ENCODE results near the gene CTCFL.

Gene CTCFL, protein sequence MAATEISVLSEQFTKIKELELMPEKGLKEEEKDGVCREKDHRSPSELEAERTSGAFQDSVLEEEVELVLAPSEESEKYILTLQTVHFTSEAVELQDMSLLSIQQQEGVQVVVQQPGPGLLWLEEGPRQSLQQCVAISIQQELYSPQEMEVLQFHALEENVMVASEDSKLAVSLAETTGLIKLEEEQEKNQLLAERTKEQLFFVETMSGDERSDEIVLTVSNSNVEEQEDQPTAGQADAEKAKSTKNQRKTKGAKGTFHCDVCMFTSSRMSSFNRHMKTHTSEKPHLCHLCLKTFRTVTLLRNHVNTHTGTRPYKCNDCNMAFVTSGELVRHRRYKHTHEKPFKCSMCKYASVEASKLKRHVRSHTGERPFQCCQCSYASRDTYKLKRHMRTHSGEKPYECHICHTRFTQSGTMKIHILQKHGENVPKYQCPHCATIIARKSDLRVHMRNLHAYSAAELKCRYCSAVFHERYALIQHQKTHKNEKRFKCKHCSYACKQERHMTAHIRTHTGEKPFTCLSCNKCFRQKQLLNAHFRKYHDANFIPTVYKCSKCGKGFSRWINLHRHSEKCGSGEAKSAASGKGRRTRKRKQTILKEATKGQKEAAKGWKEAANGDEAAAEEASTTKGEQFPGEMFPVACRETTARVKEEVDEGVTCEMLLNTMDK

DNA sequence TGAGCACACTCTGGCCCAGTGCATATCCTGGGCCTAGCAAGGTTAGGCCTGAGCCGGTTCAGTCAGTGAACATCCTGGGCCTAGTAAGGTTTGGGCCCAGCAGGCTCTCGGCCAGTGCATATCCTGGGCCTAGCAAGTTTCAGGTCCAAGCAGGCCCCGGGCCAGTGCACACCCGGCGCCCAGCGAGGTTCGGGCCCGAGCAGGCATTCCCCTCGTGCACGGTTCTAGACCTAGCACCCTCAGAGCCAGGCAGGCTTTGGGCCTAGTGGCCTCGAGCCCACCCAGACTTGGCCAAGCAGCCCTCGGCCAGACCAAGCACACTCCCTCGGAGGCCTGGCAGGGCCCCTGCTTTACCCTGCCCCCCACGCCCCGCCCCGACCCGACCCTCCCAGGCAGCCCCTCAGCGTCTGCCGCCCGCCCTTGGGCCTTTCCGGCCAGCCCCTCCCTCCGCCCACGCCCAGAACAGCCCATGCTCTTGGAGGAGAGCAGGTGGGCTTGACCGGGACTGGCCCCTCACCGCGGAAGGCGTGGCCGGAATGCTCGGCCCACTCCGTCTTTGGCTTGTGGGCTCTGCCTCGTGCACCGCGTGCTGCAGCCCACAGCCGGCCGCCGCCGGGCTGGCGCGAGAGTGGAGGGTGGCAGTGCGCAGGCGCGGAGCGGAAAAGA is at the start of gene CTCFL:
Gene CTCFL, minus strand, starts transcription at position 630 of the 666 bp plus-strand sequence. CDS start 935 bp downstream, outside the sequence.
- H3K4me1 Mint-ChIP-seq = peaks cover 12% of the 10 kb centered on the region
- ATAC-seq = no peak
- no peak within 1 kb of the TSS for H3K27ac Mint-ChIP-seq
- H3K27me3 Mint-ChIP-seq = no peaks in the 10 kb centered on the region
- H3K4me3 Mint-ChIP-seq = no peak within 1 kb of the TSS
- no peaks in the 10 kb centered on the region for H3K9me3 Mint-ChIP-seq
- H3K36me3 Mint-ChIP-seq = no peaks in the 10 kb centered on the region

DNA sequence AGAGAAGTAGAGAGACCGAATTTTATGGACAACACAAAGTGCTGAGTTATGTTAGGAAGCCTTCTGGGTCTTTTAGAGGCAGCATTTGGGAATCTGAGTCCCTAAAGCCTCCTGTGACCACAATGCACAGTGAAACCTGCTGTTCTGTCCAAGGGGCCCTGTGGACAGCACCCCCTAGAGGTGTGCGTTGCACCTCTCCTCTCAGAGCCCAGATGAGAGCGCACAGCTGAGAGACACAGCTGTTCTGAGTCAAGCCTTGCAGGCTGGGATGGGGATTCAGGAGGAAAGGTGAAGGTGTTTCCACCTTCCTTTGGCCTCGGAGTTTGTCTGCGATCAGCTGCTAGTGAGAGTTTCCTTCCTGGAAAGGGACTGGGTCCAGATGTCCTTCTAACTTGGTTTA is 49.0 kb upstream of the CTCFL start:
- Mint-ChIP-seq H3K27ac (no peak overlapping the region), H3K27me3 (peaks cover 30% of the 10 kb centered on the region), H3K36me3 (no peaks in the 10 kb centered on the region), H3K9me3 (no peaks in the 10 kb centered on the region), H3K4me3 (no peak overlapping the region), H3K4me1 (no peaks in the 10 kb centered on the region)
- no peak for ATAC-seq

DNA sequence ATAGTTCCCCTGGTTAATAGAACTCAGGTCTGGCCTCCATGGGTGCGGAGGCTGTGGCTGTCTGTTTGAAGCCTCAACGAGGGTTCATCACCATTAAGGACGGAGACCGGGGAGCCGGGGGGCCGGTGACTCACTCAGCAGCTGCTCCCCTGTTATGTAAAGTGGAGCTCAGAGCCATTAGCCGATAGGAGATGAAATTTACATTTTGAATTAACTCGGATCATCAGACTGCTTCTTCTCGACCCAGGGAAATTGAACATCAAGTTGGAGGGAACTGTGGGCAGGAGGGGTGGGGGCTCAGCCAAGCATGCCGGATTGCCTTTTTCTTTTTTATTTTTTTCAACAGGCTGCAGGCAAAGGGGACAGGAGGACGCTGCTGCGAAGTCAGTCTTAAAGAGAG is 48.3 kb upstream of the CTCFL start:
- Mint-ChIP-seq H3K27me3 (peaks cover 36% of the 10 kb centered on the region), H3K4me1 (no peaks in the 10 kb centered on the region), H3K36me3 (no peaks in the 10 kb centered on the region), H3K27ac (no peak overlapping the region), H3K9me3 (no peaks in the 10 kb centered on the region), H3K4me3 (no peak overlapping the region)
- ATAC-seq = no peak

DNA sequence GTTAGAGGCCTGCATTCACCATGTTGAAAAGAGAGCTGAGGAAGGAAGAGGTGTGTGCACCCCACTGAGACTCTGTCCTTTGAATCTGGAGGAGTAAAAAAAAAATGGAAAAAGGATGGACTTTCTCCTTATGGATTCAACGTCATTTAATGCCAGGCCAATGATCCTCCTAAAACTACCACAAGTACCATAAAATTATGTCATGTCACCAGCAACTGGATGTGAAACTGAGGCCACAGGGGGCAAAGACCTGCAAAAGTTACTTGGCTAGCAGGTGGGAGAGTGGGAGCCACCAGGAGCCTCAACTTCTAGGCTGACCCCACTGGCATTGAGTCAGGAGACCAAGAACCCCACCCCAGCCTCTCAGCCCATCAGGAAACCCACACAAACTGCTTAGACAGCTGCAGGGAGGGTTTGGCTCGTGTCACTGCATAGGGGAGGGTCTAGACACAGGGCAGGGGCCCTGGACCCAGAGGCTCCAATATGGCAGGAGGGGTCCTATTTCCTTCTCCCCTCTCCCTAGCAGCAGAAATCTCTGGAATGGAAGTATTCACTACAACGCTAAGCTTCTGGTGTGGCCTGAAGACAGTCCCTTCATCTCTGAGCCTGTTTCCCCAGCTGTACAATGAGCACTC is 47.0 kb upstream of the CTCFL start:
- H3K27me3 Mint-ChIP-seq = peaks cover 48% of the 10 kb centered on the region
- no peaks in the 10 kb centered on the region for H3K36me3 Mint-ChIP-seq
- ATAC-seq = no peak
- H3K4me3 Mint-ChIP-seq = no peak overlapping the region
- H3K27ac Mint-ChIP-seq = no peak overlapping the region
- H3K4me1 Mint-ChIP-seq = no peaks in the 10 kb centered on the region
- H3K9me3 Mint-ChIP-seq = no peaks in the 10 kb centered on the region

DNA sequence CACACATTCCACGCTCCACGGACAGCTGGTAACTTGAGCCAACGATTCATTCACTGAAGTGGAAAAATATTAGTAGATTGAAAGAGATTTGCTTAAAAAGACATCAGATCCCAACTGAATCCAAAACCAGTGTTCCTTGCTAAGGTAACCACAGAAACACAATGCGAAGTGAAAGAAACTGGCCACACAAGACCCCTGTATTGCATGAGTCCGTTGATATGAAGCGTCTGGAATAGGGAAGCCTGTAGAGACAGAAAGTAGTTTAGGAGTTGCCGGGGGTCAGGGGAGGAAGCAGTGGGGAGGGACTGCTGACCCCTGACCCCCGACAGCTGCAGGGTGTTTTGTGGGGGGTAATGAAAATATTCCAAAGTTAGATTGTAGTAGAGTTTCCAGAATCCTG is 46.0 kb upstream of the CTCFL start:
- Mint-ChIP-seq H3K4me3 (no peak overlapping the region), H3K9me3 (no peaks in the 10 kb centered on the region), H3K4me1 (no peaks in the 10 kb centered on the region), H3K27ac (no peak overlapping the region), H3K27me3 (peaks cover 48% of the 10 kb centered on the region), H3K36me3 (no peaks in the 10 kb centered on the region)
- no peak for ATAC-seq

DNA sequence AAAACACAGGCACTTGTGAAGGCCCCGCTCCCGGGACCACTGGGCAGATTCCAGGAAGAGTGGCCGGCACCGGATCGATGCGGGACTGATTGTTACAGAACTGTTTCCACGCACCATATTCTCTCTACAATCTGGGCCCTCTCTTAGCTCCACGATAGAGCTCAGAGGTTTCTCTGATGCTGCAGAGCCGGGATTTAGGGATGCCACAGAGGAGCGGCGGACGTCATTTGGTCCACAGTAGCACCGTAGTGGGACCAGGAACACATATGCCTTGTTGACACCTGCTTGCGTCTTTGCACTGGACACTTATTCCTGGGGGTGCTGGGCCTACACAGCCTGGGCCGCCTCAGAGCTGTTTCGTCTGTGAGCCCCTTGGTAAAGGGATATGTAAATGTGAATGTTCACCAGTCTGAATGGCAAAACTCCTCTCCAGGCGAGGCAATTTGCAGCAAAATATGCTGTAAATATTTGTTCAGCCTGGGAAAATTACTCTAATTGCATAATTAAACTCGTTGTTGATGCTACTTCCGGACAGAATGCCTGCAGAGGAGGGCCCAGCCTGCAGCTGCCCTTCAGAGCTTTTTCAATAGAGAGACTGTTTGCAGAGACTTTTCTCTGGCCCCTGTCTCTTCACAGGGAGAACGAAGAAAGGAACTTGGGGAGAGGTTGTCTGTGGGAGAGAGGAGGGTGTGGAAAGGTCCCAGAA is 45.4 kb upstream of the CTCFL start:
- Mint-ChIP-seq H3K9me3 (no peaks in the 10 kb centered on the region), H3K4me1 (no peaks in the 10 kb centered on the region), H3K27ac (no peak overlapping the region), H3K27me3 (peaks cover 48% of the 10 kb centered on the region), H3K36me3 (no peaks in the 10 kb centered on the region), H3K4me3 (no peak overlapping the region)
- no peak for ATAC-seq

DNA sequence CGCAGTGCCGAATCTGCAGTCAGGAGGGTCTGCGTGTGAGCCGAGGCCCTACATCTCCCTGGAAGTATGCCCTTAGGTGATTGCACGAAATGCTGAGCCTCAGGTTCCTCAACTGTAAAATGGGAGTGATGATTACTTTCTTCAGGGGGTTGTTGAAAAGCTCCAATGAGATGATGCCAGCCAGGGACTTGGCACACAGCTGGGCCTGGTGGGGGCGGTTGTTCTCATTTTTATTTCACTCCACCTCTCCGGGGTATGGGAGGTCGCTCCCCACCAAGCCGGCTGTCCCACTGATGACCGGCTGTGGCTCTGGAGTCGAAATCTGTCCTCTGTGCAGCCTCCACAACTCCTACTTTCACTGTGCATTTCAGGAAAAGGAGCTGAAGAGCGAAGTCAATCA is 44.0 kb upstream of the CTCFL start:
- H3K36me3 Mint-ChIP-seq = no peaks in the 10 kb centered on the region
- no peaks in the 10 kb centered on the region for H3K4me1 Mint-ChIP-seq
- no peaks in the 10 kb centered on the region for H3K9me3 Mint-ChIP-seq
- H3K27ac Mint-ChIP-seq = no peak overlapping the region
- peaks cover 57% of the 10 kb centered on the region for H3K27me3 Mint-ChIP-seq
- ATAC-seq = no peak
- no peak overlapping the region for H3K4me3 Mint-ChIP-seq

DNA sequence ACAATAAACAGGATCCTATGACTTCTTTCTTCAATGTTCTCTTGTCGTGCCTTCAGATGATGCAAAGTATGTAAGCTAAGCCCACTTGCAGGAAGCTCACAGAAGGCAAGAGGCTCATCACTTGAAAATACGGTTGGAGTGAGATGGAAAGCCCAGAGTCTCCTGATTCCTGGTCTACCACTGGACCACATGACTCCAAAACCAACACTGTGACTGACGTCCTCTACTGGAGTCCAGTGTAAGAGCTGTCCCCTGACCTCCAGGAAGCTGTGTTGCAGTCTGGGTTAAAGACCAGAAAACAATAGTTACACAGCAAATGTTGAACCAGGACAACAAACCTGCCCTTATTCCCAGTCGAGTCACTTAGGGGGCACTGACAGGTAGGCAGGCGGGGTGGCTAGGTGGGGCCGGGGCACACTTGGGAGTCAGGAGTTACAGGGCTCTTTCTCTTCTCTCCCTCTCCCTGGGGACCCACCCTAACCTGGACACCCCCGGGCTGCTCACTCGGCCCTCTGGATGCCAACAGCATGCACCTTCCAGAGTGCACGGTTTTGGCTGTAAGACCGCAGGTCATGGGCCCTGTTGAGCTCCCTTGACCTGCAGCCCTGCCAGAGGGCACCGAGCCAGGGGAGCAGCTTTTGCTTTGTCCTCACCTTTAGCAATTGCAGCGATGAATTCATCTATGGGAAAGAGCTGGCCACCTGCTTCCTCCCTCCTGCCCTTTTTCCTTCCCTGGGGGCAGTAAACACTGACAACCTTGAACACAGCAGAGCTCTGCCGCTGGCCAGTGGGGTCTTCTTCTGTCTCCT is 43.4 kb upstream of the CTCFL start:
- ATAC-seq = no peak
- H3K36me3 Mint-ChIP-seq = no peaks in the 10 kb centered on the region
- H3K27me3 Mint-ChIP-seq = peaks cover 64% of the 10 kb centered on the region
- H3K4me3 Mint-ChIP-seq = no peak overlapping the region
- no peaks in the 10 kb centered on the region for H3K9me3 Mint-ChIP-seq
- H3K4me1 Mint-ChIP-seq = no peaks in the 10 kb centered on the region
- H3K27ac Mint-ChIP-seq = no peak overlapping the region

DNA sequence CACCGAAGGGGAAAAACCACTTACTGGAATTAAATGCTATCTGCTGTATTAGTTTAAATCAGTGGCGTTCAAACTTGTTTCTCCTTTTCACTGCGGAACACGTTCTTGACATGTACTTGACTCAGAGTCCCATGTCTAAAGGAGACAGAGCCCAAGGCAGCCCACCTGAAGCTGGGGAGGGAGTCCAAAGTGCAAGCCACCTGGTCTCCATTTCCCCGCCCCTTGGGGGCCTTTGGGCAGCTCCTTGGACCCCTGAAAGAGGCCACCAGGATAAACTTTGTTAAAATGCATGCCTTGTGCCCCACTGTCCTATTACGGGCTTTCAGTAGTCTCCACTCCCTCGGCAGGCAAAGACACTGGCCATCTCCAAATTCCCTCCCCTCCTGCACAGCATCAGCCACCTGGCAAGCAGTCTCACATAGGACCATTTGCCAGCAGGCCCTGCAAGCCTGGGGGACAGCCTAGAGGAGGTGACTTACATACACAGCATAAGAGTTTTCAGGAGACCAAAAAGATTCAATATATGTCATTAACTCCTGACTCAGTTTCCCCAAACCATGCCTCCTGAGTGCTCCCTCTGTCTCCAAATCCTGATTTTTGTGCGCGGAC is 42.6 kb upstream of the CTCFL start:
- no peaks in the 10 kb centered on the region for H3K4me1 Mint-ChIP-seq
- no peak overlapping the region for H3K4me3 Mint-ChIP-seq
- no peak overlapping the region for H3K27ac Mint-ChIP-seq
- H3K27me3 Mint-ChIP-seq = peaks cover 58% of the 10 kb centered on the region
- ATAC-seq = no peak
- H3K9me3 Mint-ChIP-seq = no peaks in the 10 kb centered on the region
- no peaks in the 10 kb centered on the region for H3K36me3 Mint-ChIP-seq

DNA sequence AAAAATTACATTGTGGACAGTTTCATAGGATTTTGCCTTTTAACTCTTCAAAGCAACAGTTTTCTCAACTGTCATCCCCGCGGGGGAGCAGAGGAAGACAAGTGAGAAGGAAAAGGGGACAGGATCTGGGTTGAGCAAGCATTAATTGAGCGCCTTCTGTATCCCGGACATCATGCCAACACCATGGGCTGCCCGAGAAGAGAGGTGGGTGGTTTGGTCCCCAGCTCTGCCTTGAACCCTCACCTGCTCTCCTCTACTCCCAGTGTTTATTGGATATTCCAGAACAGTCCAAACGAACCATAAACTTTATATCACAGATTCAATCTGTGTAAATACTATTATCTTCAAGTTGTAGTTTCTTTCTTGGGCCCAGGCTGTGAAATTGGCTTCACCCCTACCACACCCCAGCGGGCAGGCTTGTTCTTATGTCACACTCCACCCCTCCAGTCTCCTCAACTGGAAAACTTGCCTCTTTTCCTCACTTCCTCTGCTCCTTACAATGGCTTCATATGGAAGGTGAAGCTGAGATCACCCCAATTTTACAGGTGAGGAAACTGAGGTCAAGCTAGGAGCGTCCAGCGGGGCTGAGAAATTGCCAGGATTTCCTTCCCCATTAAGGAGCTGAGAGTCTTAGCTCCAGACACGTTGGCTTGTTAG is 42.0 kb upstream of the CTCFL start:
- peaks cover 56% of the 10 kb centered on the region for H3K27me3 Mint-ChIP-seq
- no peak for ATAC-seq
- H3K9me3 Mint-ChIP-seq = no peaks in the 10 kb centered on the region
- H3K36me3 Mint-ChIP-seq = no peaks in the 10 kb centered on the region
- no peak overlapping the region for H3K27ac Mint-ChIP-seq
- H3K4me3 Mint-ChIP-seq = no peak overlapping the region
- no peaks in the 10 kb centered on the region for H3K4me1 Mint-ChIP-seq

DNA sequence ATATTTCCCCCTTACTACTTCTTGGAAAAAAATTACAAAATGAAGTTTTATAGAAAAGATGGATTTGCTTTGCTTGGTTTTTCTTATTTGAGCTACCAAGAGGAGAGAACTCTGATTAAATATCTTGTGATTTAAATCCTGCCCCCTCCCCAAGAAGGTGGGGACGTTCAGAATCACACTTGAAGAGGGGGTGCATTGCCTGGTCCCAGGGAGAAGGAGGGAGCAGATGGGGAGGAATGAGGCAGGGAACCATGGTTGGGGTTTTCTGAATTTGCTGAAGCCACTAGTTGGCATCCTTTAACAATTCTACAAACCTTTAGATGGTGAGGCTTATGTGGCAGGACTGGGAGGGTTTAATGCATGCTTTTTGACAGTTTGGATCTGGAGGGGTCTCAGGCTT is 41.5 kb upstream of the CTCFL start:
- Mint-ChIP-seq H3K4me1 (no peaks in the 10 kb centered on the region), H3K4me3 (no peak overlapping the region), H3K27ac (no peak overlapping the region), H3K27me3 (peaks cover 56% of the 10 kb centered on the region), H3K36me3 (no peaks in the 10 kb centered on the region), H3K9me3 (no peaks in the 10 kb centered on the region)
- ATAC-seq = no peak

DNA sequence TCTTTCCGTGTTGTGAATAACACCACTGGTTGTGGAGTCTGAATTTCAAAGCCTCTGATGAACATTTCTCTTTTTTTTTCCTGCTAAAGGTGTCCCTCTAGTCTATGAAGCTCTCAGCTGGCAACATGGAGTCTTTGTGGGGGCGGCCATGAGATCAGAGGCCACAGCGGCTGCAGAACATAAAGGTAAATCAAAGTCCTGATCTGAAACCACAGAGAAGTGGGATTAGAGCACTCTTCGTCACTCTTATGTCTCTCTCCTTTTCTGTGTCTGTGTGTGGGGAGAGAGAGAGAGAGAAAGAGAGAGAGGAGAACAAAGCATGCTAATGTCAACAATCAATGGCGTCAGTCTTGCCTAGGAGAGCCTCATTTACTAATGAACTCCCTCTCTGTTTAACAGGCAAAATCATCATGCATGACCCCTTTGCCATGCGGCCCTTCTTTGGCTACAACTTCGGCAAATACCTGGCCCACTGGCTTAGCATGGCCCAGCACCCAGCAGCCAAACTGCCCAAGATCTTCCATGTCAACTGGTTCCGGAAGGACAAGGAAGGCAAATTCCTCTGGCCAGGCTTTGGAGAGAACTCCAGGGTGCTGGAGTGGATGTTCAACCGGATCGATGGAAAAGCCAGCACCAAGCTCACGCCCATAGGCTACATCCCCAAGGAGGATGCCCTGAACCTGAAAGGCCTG is 40.2 kb upstream of the CTCFL start:
- Mint-ChIP-seq H3K4me3 (no peak overlapping the region), H3K36me3 (no peaks in the 10 kb centered on the region), H3K27me3 (peaks cover 61% of the 10 kb centered on the region), H3K4me1 (no peaks in the 10 kb centered on the region), H3K27ac (no peak overlapping the region), H3K9me3 (no peaks in the 10 kb centered on the region)
- no peak for ATAC-seq

DNA sequence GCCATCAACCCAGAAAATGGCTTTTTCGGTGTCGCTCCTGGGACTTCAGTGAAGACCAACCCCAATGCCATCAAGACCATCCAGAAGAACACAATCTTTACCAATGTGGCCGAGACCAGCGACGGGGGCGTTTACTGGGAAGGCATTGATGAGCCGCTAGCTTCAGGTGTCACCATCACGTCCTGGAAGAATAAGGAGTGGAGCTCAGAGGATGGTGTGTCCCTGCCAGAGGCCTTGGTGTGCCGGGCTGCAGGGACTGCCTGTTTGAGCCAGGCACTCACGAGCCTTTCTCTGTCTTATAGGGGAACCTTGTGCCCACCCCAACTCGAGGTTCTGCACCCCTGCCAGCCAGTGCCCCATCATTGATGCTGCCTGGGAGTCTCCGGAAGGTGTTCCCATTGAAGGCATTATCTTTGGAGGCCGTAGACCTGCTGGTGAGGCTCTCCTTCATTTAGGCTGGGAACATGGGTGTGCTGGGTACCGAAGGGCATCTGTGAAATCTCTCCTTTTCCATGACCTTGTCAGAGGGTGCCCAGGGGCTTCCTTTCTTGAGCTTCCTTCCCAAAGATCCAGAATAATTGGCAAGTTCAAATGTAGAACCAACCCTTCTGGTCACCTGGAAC is 39.4 kb upstream of the CTCFL start:
- no peaks in the 10 kb centered on the region for H3K4me1 Mint-ChIP-seq

More for the DNA sequence above, 39.4 kb upstream of the CTCFL start:
- H3K4me3 Mint-ChIP-seq = no peak overlapping the region
- peaks cover 62% of the 10 kb centered on the region for H3K27me3 Mint-ChIP-seq
- no peak for ATAC-seq
- no peaks in the 10 kb centered on the region for H3K9me3 Mint-ChIP-seq
- H3K27ac Mint-ChIP-seq = no peak overlapping the region
- no peaks in the 10 kb centered on the region for H3K36me3 Mint-ChIP-seq
